ENCODE data around the gene WDR76. TPM values are rescaled to one million over a fixed set of nuclear protein-coding genes. Genes with fewer than 3 reads are reported as not detected.
"Not testable (repeated sequence)": the region's sequence is repeated elsewhere in the genome, so short reads cannot be mapped to it uniquely, and the experiment has no call there.

WDR76 gene
- total and polyA plus RNA-seq, 12 donors = 0.68 to 4.1 (median 1.7) TPM

GRCh38 chr15:43832485-43832884 is 5.7 kb downstream of the WDR76 start:
- H3K27me3 ChIP-seq; H3K4me3 ChIP-seq; intact Hi-C loops (cut with DNase I); DNase-seq; H3K9me3 ChIP-seq; ATAC-seq; H3K27ac ChIP-seq: not testable (repeated sequence)
- Histone ChIP-seq H3K36me3 (peaks cover 0 to 24% (median 0%) of the 10 kb centered on the region in 9 donors), H3K4me1 (peaks cover 0 to 18% (median 4%) of the 10 kb centered on the region in 9 donors)
- 92 to 93% methylated on average over 5 to 6 of the region's 6 CpGs for WGBS, 2 donors

GRCh38 chr15:43845421-43845820 is 18.6 kb downstream of the WDR76 start:
- DNase-seq (no peak), ATAC-seq (no peak)
- no peaks in the 10 kb centered on the region for H3K27me3 ChIP-seq
- no peak for TF ChIP-seq CTCF (IDR thresholded peaks at IDR 0.05)
- intact Hi-C loops (cut with DNase I) = no loop called here
- no peak overlapping the region for H3K27ac ChIP-seq
- no peaks in the 10 kb centered on the region for H3K4me1 ChIP-seq
- H3K4me3 ChIP-seq = no peak overlapping the region
- H3K9me3 ChIP-seq = no peaks in the 10 kb centered on the region
- H3K36me3 ChIP-seq = peaks cover 0 to 69% (median 0%) of the 10 kb centered on the region in 9 donors

- H3K36me3 ChIP-seq = peaks cover 0 to 71% (median 5%) of the 10 kb centered on the region in 9 donors
- no peak for TF ChIP-seq CTCF (IDR thresholded peaks at IDR 0.05)
- H3K9me3 ChIP-seq = no peaks in the 10 kb centered on the region
- H3K4me1 ChIP-seq = no peaks in the 10 kb centered on the region
- no peak for DNase-seq
- intact Hi-C loops (cut with DNase I) = no loop called here
- no peak overlapping the region for H3K4me3 ChIP-seq
- ATAC-seq = no peak
- H3K27me3 ChIP-seq = no peaks in the 10 kb centered on the region
- H3K27ac ChIP-seq = no peak overlapping the region
- 95 to 98% methylated on average over 3 of the region's 3 CpGs for WGBS, 2 donors
These were observed 24.4 kb downstream of the WDR76 start for GRCh38 chr15:43851251-43851650.

- H3K27me3 ChIP-seq = no peaks in the 10 kb centered on the region
- no peak overlapping the region for H3K27ac ChIP-seq
- no peaks in the 10 kb centered on the region for H3K4me1 ChIP-seq
- no peak for TF ChIP-seq CTCF (IDR thresholded peaks at IDR 0.05)
- no peak for ATAC-seq
- H3K36me3 ChIP-seq = peaks cover 0 to 59% (median 5%) of the 10 kb centered on the region in 9 donors
- no peaks in the 10 kb centered on the region for H3K9me3 ChIP-seq
- H3K4me3 ChIP-seq = no peak overlapping the region
- no peak for DNase-seq
- intact Hi-C loops (cut with DNase I) = no loop called here
- WGBS, 2 donors = 97 to 98% methylated on average over 4 of the region's 4 CpGs
These were observed 25.8 kb downstream of the WDR76 start for GRCh38 chr15:43852607-43853006.

- intact Hi-C loops (cut with DNase I) = no loop called here
- TF ChIP-seq CTCF (IDR thresholded peaks at IDR 0.05) = no peak
- no peak overlapping the region for H3K27ac ChIP-seq
- H3K36me3 ChIP-seq = peaks cover 0 to 72% (median 5%) of the 10 kb centered on the region in 9 donors
- no peaks in the 10 kb centered on the region for H3K9me3 ChIP-seq
- 95 to 96% methylated on average over 6 of the region's 6 CpGs for WGBS, 2 donors
- H3K27me3 ChIP-seq = no peaks in the 10 kb centered on the region
- H3K4me3 ChIP-seq = no peak overlapping the region
- DNase-seq (no peak), ATAC-seq (no peak)
- no peaks in the 10 kb centered on the region for H3K4me1 ChIP-seq
These were observed 28.0 kb downstream of the WDR76 start for GRCh38 chr15:43854801-43855200.
